Astrocyte of the spinal cord (primary cell): ENCODE data around the gene AMER3.

ENCODE experiments used
- DNase-seq: peaks from one replicate; pipeline ENCODE4 v3.0.0; 2011; ENCODE audit warnings: low read depth, low spot score
- H3K4me3 ChIP-seq: 2 replicates; pipeline ENCODE4 v1.5.1; 2011; ENCODE audit warnings: low read depth, mild to moderate bottlenecking, low read length, moderate library complexity
- in situ Hi-C: cut with HindIII; loops from 2 replicates; pipeline ENCODE4 v1.10.0; 2017; ENCODE audit warnings: low sequenced_read_pairs
- TF ChIP-seq, protein P1 (sequence below): IDR thresholded peaks from 2 replicates; pipeline ENCODE4 v1.5.1; 2012; ENCODE audit warnings: low read depth, mild to moderate bottlenecking, low read length, inconsistent platforms

Gene AMER3

DNA sequence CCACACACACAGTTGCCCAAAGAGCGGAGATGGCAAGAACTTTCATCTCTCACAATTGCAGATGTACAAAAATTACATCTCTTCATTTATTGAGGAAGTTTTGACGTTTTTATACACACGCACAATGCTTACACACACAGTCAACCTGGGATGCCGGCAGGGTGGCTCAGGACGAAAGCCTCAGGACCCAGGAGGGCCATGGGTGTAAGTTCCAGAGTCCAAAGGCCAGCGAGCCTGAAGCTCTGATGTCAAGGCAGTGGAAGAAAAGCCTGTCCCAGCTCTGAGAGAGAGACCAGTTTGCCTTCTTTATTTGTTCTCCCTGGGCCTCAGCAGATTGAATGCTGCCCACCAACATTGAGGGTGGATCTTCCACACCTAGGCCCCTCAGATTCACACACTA, 10.1 kb downstream of the AMER3 start:
- TF ChIP-seq, protein P1, sequence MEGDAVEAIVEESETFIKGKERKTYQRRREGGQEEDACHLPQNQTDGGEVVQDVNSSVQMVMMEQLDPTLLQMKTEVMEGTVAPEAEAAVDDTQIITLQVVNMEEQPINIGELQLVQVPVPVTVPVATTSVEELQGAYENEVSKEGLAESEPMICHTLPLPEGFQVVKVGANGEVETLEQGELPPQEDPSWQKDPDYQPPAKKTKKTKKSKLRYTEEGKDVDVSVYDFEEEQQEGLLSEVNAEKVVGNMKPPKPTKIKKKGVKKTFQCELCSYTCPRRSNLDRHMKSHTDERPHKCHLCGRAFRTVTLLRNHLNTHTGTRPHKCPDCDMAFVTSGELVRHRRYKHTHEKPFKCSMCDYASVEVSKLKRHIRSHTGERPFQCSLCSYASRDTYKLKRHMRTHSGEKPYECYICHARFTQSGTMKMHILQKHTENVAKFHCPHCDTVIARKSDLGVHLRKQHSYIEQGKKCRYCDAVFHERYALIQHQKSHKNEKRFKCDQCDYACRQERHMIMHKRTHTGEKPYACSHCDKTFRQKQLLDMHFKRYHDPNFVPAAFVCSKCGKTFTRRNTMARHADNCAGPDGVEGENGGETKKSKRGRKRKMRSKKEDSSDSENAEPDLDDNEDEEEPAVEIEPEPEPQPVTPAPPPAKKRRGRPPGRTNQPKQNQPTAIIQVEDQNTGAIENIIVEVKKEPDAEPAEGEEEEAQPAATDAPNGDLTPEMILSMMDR: no peak

DNA sequence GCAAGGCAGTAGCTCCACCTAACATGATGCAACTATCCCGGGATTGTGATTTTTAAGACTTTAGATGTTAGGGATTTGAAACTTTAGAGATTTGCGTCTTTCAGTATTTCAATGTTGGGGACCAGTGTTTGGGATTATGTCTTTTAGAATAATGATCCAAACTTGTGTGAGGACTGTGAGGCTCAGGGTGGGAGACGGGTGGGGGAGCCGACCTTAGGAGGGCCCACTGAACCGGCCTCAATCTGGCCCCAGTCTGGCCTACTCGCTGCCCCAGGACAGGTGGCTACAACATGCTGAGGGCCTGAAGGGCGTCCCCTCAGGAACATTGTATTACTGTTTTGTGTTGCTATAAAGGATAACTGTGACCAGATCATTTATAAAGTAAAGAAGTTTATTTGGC, 10.7 kb downstream of the AMER3 start:
- TF ChIP-seq, protein P1: no peak
- DNase-seq: no peak
- in situ Hi-C loops: no loop called here
- no peak overlapping the region for H3K4me3 ChIP-seq

More for the DNA sequence above, 10.1 kb downstream of the AMER3 start:
- in situ Hi-C loops: no loop called here
- no peak overlapping the region for H3K4me3 ChIP-seq
- no peak for DNase-seq

DNA sequence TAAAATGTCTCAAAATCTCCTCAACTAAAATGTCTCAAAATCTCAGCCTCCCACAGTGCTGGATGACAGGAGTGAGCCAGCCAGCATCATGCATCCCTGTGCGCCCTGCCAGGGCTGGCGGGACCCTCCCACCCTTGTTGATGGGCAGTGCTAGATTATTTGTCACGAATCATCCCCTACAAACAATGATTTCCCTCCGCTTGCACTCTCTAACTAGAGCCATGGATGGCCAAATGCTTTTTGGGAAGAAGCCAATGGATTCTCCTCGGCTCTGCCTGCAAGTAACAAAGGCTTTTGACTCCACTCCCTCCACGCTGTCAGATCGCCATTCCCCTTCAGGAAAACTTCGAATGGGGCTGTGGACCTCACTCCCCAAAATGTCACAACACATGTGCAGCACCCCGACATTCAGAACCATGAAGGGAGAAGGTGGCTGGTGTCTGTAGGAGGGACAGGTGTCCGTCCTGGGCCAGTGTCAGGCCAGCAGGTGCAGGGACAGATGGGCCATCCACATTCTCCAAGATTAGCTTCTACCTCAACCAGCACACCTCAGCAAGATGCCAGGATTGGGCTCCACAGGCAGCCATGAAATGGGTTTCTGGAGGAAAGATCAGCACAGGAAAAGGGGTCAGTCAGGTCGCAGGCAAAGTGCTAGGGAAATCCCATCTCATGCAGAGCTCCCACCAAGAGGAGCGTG, 11.5 kb downstream of the AMER3 start:
- no peak for DNase-seq
- in situ Hi-C loops: no loop called here
- no peak overlapping the region for H3K4me3 ChIP-seq
- TF ChIP-seq, protein P1: no peak

DNA sequence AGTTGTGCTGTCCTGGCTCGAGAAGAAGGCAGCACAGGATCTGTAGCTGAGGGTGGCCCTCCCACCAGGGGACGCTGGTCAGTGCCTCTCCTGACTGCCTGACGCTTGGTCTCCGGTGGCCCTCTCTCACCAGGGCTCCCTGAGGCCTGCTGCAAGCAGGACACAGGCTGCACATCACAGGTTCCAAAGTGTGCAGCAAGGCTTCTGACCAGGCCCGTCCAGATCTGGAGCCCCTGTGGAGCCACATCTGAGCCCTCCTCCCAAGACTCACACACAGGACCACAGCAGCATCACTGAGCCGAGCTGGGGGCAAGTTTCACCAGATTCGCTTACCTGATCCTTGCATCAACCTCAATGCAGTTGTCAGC, 12.1 kb downstream of the AMER3 start:
- no peak for DNase-seq
- TF ChIP-seq, protein P1: no peak
- in situ Hi-C loops: no loop called here
- H3K4me3 ChIP-seq: no peak overlapping the region

DNA sequence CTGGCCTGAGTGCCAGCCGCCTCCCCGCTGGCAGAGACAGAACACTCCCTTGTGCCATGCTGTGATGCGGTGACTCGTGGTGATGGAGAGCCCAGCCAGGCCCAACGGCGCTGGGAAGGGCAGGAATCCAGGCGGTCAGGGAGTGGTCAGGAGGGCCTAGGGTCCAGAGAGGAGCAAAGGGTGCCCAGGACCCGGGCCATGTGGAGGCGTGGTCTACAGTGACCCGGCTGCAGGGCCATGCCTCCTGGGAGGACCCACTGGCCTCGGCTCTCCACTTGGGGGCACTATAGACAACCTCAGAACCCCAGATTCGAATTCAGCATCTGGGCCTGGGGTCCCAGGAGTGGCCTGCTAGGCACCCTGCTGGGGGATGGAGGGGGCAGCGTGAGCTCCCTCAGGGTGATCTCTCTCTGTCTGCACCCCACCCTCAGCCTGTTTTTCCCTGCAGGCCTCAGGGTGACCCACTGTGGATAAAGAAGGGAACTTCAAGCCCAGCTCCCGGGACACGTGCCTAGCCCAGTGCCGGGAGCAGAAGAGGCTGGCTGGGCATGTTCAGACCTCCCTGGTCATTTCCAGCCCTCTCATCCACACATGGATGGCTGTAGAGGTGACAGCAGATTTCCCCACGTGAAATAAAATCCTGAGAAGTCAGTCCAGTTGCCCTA, 13.0 kb downstream of the AMER3 start:
- TF ChIP-seq, protein P1: no peak
- H3K4me3 ChIP-seq: no peak overlapping the region
- in situ Hi-C loops: no loop called here
- no peak for DNase-seq

DNA sequence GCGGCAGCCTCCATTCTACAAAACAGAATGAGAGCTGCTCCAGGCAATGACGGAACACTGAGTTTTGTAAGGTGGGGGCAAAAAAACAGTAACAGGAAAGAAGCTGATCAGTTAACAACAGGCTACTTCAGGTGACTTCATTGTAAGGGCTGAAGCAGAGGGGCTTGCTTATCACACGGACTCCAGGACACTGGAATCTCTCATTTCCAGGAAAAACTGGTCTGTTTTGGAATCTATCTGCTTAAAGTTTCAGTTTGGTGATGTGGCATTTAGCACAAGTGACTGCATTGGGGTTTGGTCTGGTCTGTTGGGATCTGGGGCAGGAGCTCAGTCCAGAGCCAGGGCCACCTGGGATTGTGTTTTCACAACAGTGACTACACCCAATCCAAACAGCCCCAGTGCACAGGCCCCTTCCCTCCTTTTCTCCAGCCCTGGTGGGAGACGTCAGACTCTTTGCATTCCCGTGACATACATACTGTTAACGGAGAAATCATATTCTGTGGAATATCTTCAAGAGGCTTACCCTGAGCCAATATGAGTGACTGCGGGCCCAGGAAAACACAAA, 14.1 kb downstream of the AMER3 start:
- H3K4me3 ChIP-seq: no peak overlapping the region
- in situ Hi-C loops: no loop called here
- TF ChIP-seq, protein P1: no peak
- no peak for DNase-seq
